Tibial nerve (tissue), 4 donors: ENCODE results near the gene OLFM1. TPM values are rescaled to one million over a fixed set of nuclear protein-coding genes. Genes with fewer than 3 reads are reported as not detected.

Experiments
- DNase-seq, 2 donors: peaks; one replicate each; pipeline ENCODE4 v3.0.0-alpha.2; 2019; ENCODE audit warnings: low spot score in 2 of 2
- H3K27ac ChIP-seq, 4 donors: fragments of 200-600 bp; sonication (generic) in 3 of 4; one replicate each; pipeline ENCODE4 v1.5.1; 2017 to 2019; ENCODE audit warnings: mild to moderate bottlenecking in 1 of 4
- H3K27me3 ChIP-seq, 2 donors: fragments of 200-600 bp; sonication (generic) in 1 of 2; one replicate each; pipeline versions ENCODE4 v1.5.1 to v1.6.0; 2017 to 2019
- H3K36me3 ChIP-seq, 3 donors: fragments of 200-600 bp; sonication (generic); one replicate each; pipeline ENCODE4 v1.5.1; 2018 to 2019
- H3K4me1 ChIP-seq, 4 donors: fragments of 200-600 bp; sonication (generic) in 3 of 4; one replicate each; pipeline ENCODE4 v1.5.1; 2017 to 2019
- H3K4me3 ChIP-seq, 4 donors: fragments of 200-600 bp; sonication (generic) in 3 of 4; one replicate each; pipeline ENCODE4 v1.5.1; 2017 to 2019; ENCODE audit warnings: mild to moderate bottlenecking in 1 of 4, moderate library complexity in 1 of 4
- H3K9me3 ChIP-seq, 4 donors: fragments of 200-600 bp; sonication (generic) in 3 of 4; one replicate each; pipeline ENCODE4 v1.5.1; 2017 to 2019
- CTCF ChIP-seq, 5 experiments: fragments of 200-600 bp in 3 of 5; fragments of 450-650 bp in 2 of 5; sonication (generic) in 3 of 5; IDR thresholded peaks; one replicate each; pipeline ENCODE4 v1.5.1; 2016 to 2019; ENCODE audit warnings: antibody characterized with exemption in 5 of 5, mild to moderate bottlenecking in 3 of 5, moderate library complexity in 2 of 5
- EP300 ChIP-seq, 2 donors: sonication (generic); formaldehyde crosslinking; IDR thresholded peaks; one replicate each; pipeline ENCODE4 v1.6.1; 2017; ENCODE audit warnings: antibody characterized with exemption in 2 of 2, mild to moderate bottlenecking in 1 of 2
- POLR2A ChIP-seq, 2 donors: fragments of 450-650 bp; IDR thresholded peaks; one replicate each; pipeline ENCODE4 v1.6.1; 2017; ENCODE audit warnings: antibody characterized with exemption in 2 of 2, mild to moderate bottlenecking in 2 of 2, moderate library complexity in 2 of 2
- WGBS, 2 donors: methylation state at CpG; one replicate each; pipeline ENCODE4 v1.1.5; 2018; 5-methylcytosine and 5-hydroxymethylcytosine counted together
- total RNA-seq, 4 donors: library from RNA; depleted of rRNA; stranded (reverse); fragments of >200 nt; gene quantifications; one replicate each; pipeline ENCODE4 v1.1.0, GENCODE V29; 2016

The OLFM1 gene
- total RNA-seq, 4 donors from 2014 or later, result 30.3 to 63.8 (median 38.3) TPM

DNA sequence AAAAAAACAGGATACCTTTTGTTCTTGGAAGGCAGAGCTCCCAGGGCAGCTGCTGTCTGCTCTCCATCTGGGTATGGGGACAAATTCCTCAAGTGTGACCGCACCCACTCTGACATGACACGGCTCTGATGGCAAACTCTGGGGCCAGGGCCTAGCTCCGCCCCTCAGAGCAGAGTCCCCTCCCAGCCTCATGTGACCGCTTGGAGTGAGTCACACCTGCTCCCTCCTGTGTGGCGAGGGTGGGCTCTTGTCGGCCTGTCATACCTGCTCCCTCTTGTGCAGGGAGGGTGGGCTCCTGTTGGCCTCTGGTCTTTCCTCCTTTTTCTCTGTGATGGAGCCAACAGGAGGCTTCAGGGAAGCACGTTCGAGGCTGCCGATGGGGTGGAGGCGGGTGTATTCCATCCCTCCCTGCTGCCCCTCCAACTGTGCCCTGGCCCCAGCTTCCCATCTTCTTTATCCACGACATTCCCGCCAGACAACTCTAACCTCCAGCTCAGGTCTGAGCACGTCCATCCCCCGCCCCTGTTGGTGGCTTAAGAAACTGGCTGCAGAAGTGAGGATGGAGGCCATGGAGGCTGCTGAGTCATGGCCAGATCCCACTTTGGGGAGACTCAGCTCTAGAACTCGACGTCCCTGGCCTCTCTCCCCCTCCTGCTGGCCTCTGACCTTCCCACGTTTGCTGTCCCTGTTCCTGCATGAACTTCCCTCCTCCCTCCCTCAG, 65.3 kb downstream of the OLFM1 start:
- TF ChIP-seq CTCF (IDR thresholded peaks at IDR 0.05) (no peak), POLR2A (IDR thresholded peaks at IDR 0.05) (no peak), EP300 (IDR thresholded peaks at IDR 0.05) (no peak)
- no peaks in the 10 kb centered on the region for H3K27me3 ChIP-seq
- 49 to 52% methylated on average over 15 to 17 of the region's 17 CpGs for WGBS, 2 donors

DNA sequence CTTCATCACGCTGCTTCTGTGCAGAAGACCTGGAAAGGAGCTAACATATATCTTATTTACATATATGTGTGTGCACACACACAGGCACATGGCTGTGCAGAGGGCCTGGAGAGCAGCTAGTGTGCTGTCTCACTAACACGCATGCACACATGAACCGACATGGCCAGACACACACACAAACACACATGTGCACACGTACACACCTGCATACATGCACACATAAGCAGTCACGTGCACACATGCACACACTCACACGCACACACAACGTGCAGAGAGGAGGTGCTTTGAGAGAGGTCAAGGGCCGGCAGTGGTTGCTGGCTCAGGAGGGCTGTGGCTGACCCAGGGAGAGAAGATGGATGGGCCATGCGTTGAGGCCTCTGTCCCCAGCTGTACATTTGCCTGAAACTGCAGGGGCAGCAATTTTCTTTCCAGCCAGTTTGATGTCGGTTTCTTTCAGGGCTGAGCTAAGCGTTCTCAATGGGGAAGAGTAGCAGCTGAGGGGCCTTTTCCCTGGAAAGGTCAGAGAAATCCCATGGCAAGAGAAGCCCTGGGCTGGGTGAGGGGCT, 66.7 kb downstream of the OLFM1 start:
- H3K9me3 ChIP-seq, result peaks cover 0 to 17% (median 0%) of the 10 kb centered on the region in 4 donors
- H3K4me3 ChIP-seq, result no peak overlapping the region
- no peak for DNase-seq
- 76 to 82% methylated on average over 11 of the region's 11 CpGs for WGBS, 2 donors
- H3K36me3 ChIP-seq, result no peaks in the 10 kb centered on the region
- no peak for TF ChIP-seq CTCF (IDR thresholded peaks at IDR 0.05)
- TF ChIP-seq EP300 (IDR thresholded peaks at IDR 0.05), result no peak
- TF ChIP-seq POLR2A (IDR thresholded peaks at IDR 0.05), result no peak
- H3K27me3 ChIP-seq, result peaks cover 0 to 6% of the 10 kb centered on the region in 2 donors
- H3K4me1 ChIP-seq, result no peaks in the 10 kb centered on the region
- H3K27ac ChIP-seq, result no peak overlapping the region

More for the DNA sequence above, 65.3 kb downstream of the OLFM1 start:
- Histone ChIP-seq H3K4me1 (no peaks in the 10 kb centered on the region), H3K36me3 (no peaks in the 10 kb centered on the region), H3K27ac (no peak overlapping the region), H3K4me3 (no peak overlapping the region), H3K9me3 (peaks cover 0 to 17% (median 0%) of the 10 kb centered on the region in 4 donors)
- DNase-seq, result no peak

DNA sequence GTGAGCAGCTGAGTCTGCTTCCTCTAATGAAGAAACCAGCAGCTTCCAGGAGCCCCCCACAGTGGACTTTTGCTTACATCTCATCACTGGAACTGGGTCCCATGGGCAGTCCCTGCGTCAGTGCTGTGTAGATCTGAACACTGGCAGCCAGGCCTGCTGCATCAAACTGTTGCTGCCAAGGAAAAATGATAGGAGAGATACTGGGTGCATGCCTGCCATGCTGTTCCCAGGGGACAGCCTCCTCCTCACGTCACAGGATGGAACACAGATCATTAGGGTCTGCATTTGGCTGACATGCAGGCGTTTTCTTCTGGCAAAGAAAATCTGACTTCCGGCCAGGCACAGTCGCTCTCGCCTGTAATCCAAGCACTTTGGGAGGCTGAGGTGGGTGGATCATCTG, 67.9 kb downstream of the OLFM1 start:
- 80 to 85% methylated on average over 6 of the region's 6 CpGs for WGBS, 2 donors
- Histone ChIP-seq H3K4me3 (no peak overlapping the region), H3K27me3 (peaks cover 0 to 6% of the 10 kb centered on the region in 2 donors), H3K36me3 (no peaks in the 10 kb centered on the region), H3K4me1 (no peaks in the 10 kb centered on the region), H3K9me3 (peaks cover 0 to 11% (median 0%) of the 10 kb centered on the region in 4 donors), H3K27ac (no peak overlapping the region)
- no peak for TF ChIP-seq EP300 (IDR thresholded peaks at IDR 0.05)
- no peak for TF ChIP-seq CTCF (IDR thresholded peaks at IDR 0.05)
- TF ChIP-seq POLR2A (IDR thresholded peaks at IDR 0.05), result no peak
- no peak for DNase-seq

GRCh38 chr9:135156525-135157510, 69.3 kb downstream of the OLFM1 start:
- H3K27ac ChIP-seq, result no peak overlapping the region
- H3K4me3 ChIP-seq, result no peak overlapping the region
- no peaks in the 10 kb centered on the region for H3K36me3 ChIP-seq
- H3K4me1 ChIP-seq, result no peaks in the 10 kb centered on the region
- TF ChIP-seq POLR2A (IDR thresholded peaks at IDR 0.05), result no peak
- no peak for TF ChIP-seq CTCF (IDR thresholded peaks at IDR 0.05)
- no peak for TF ChIP-seq EP300 (IDR thresholded peaks at IDR 0.05)
- WGBS, 2 donors, result 19 to 29% methylated on average over 18 to 20 of the region's 20 CpGs
- no peaks in the 10 kb centered on the region for H3K9me3 ChIP-seq
- H3K27me3 ChIP-seq, result peaks cover 0 to 6% of the 10 kb centered on the region in 2 donors
- DNase-seq, result peak in 1 of 2 donors; percentile 20
